Mucosa of rectum (tissue), 2 donors: ENCODE results near the gene OPN4.

Source experiments
- H3K27ac ChIP-seq, 2 donors: one replicate each; pipeline ENCODE4 v1.7.0; 2013; ENCODE audit warnings: inconsistent platforms in 2 of 2, low read depth in 2 of 2, low read length in 2 of 2
- H3K27me3 ChIP-seq, 2 donors: one replicate each; pipeline ENCODE4 v1.7.0; 2013; ENCODE audit warnings: low read length in 2 of 2; ENCODE audit not compliant: control insufficient read depth in 2 of 2, insufficient read depth in 2 of 2
- H3K36me3 ChIP-seq, 2 donors: one replicate each; pipeline ENCODE4 v1.7.0; 2013; ENCODE audit warnings: low read length in 2 of 2; ENCODE audit not compliant: control insufficient read depth in 2 of 2, insufficient read depth in 2 of 2
- H3K4me1 ChIP-seq, 2 donors: one replicate each; pipeline ENCODE4 v1.7.0; 2013; ENCODE audit warnings: low read length in 2 of 2, mild to moderate bottlenecking in 1 of 2; ENCODE audit not compliant: control insufficient read depth in 2 of 2, insufficient read depth in 2 of 2
- H3K4me3 ChIP-seq, 2 donors: one replicate each; pipeline ENCODE4 v1.7.0; 2013; ENCODE audit warnings: low read length in 2 of 2
- H3K9ac ChIP-seq, 2 donors: one replicate each; pipeline ENCODE4 v1.7.0; 2013; ENCODE audit warnings: low read length in 2 of 2, low read depth in 1 of 2, mild to moderate bottlenecking in 1 of 2
- H3K9me3 ChIP-seq, 2 donors: one replicate each; pipeline ENCODE4 v1.7.0; 2013; ENCODE audit warnings: low read length in 2 of 2; ENCODE audit not compliant: control insufficient read depth in 2 of 2
- donor health status: healthy.
- donor health status: Normal muscosa, but diverticular disease.

OPN4 gene

DNA sequence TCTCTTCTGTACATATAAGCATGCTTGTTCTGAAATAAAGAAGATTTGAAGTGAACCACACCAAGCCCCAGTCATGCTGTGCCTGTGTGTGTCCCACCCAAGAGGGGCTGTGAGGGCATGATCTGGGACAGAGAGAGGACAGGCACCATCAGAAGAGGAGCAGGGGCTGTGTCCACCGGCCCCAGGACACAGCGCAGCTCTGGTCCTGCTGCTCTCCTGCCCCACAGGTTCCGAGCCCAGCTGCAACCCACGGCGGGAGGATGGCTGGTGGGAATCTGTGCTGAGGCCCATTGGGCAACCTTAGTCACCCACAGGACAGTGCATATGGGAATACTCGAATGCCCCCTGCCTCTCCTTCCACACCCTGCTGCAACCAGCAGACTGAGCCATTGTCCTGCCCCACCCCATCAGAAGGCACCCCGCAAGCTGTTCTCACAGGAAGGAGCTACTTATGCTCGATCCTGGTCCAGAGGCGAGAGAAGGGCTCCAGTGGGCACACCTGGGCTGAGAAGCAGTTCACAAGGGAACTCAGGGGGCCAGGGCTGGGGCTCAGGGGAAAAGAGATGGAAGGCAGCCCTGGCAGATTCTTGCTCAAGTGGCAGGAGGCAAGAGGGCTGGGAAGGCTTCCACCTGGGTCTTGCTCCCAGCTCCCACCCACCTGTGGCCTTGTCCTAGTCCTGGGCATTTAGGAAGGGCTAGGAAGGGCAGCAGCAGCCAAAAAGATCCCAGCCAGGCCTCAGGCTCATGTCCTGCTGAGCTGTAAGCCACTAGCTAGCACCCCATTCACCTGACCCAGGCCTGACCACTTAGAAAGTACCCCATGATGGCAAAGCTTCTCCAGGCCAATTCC is 45.9 kb downstream of the OPN4 start:
- Histone ChIP-seq H3K36me3 (no peaks in the 10 kb centered on the region), H3K27ac (no peak overlapping the region), H3K4me1 (no peaks in the 10 kb centered on the region), H3K27me3 (no peaks in the 10 kb centered on the region), H3K9ac (no peak overlapping the region), H3K4me3 (no peak overlapping the region), H3K9me3 (no peaks in the 10 kb centered on the region)

DNA sequence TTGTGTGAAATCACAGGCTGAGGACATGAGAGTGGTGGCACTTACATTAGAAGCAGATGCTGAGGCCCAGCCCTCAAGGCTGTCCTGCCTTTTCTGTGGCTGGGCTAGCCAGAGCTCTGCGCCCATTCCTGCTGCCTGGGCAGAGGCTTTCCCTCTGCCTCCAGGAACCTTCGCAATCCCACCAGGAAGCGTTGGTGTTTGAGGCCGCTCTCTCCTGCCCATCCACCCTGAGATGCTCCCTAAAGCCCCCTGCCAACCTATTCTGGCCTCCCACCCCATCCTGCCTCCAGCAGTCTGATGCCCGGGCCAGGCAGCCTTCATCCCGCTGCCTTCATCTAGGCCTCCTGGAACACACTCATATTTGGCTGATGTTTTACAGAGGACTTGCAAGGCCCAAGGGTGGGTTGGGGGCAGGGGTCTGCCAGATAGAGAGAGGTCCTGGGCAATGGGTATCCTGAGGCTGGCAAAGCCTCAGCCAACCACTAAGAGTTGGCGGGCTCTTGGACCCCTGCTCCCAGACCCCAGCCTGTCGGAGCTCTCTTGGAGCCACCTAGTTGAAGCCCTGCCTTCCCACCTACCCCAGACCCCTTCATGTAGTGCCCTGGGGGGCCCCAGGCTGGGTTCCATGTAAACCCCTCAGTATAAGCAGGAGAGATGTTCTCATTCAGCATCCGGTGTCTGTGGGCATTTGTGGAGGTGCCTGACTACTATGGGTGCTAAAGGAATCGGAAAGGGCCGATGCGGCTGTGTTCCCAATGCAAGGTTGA is 46.7 kb downstream of the OPN4 start:
- H3K9me3 ChIP-seq: no peaks in the 10 kb centered on the region
- H3K36me3 ChIP-seq: no peaks in the 10 kb centered on the region
- H3K27me3 ChIP-seq: no peaks in the 10 kb centered on the region
- H3K4me1 ChIP-seq: no peaks in the 10 kb centered on the region
- H3K4me3 ChIP-seq: no peak overlapping the region
- H3K27ac ChIP-seq: no peak overlapping the region
- no peak overlapping the region for H3K9ac ChIP-seq

DNA sequence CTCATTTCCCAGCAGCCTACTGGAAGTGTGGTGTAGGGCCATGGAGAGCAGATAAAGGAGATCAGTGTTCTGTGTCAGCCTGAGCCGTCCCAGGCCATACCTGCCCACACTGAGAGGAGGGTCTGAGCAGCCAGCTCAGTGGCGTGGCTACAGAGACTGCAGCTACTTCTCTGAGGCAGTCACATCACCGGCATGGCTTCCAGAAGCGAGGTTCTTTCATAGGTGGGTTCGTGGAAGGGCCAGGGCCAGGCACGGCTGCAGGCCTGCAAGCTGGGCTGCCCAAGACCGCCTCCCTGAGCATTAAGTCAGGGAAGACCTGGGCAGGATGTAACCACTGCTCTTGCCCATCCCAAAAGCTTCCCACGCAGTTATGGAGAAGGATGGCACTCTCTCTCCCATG is 48.8 kb downstream of the OPN4 start:
- H3K4me1 ChIP-seq: no peaks in the 10 kb centered on the region
- H3K36me3 ChIP-seq: no peaks in the 10 kb centered on the region
- H3K27ac ChIP-seq: no peak overlapping the region

DNA sequence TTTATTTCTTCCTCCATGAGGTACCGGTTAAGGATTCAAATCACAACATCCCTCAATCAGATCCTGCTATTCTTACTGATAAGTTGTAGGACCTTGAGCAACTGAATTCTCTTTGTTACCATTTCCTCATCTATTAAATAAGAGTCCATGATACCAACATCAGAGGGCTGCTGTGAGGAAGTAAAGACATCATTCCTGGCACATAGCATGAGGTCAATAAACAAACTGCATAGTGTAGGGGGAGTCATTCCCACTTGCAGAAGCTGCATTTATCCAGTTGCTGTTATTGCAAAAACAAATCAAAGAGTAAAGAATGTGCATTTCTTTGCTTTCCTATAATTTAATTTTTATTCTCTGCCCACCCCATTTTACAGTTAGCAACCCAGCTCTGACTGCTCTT is 50.8 kb downstream of the OPN4 start:
- no peaks in the 10 kb centered on the region for H3K9me3 ChIP-seq
- no peak overlapping the region for H3K4me3 ChIP-seq
- no peak overlapping the region for H3K27ac ChIP-seq
- H3K36me3 ChIP-seq: no peaks in the 10 kb centered on the region
- H3K4me1 ChIP-seq: no peaks in the 10 kb centered on the region
- no peak overlapping the region for H3K9ac ChIP-seq
- H3K27me3 ChIP-seq: no peaks in the 10 kb centered on the region

More for the DNA sequence above, 48.8 kb downstream of the OPN4 start:
- no peaks in the 10 kb centered on the region for H3K27me3 ChIP-seq
- no peak overlapping the region for H3K9ac ChIP-seq
- no peaks in the 10 kb centered on the region for H3K9me3 ChIP-seq
- no peak overlapping the region for H3K4me3 ChIP-seq

DNA sequence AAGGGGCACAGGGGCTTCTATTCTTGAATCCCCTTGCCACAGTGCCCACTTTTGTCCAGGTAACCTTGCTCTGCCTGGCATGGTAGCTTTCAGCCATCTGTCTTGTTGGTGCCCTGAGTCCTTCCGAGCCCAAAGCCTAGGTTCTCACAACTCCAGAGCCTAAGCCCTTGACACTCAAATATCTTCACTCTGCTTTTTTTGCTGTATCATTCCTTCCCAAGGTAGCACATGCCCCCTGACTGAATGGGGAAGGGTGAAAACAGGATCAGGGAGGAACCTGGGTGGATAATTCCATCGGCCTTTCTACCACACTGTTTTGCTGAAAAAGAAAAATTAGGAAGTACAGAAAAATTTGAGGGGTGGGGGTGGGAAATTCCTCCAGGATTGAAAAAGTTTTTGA is 51.6 kb downstream of the OPN4 start:
- no peaks in the 10 kb centered on the region for H3K9me3 ChIP-seq
- H3K4me3 ChIP-seq: no peak overlapping the region
- no peaks in the 10 kb centered on the region for H3K36me3 ChIP-seq
- H3K9ac ChIP-seq: no peak overlapping the region
- H3K27ac ChIP-seq: no peak overlapping the region
- H3K27me3 ChIP-seq: no peaks in the 10 kb centered on the region
- H3K4me1 ChIP-seq: peaks cover 4 to 5% of the 10 kb centered on the region in 2 donors

DNA sequence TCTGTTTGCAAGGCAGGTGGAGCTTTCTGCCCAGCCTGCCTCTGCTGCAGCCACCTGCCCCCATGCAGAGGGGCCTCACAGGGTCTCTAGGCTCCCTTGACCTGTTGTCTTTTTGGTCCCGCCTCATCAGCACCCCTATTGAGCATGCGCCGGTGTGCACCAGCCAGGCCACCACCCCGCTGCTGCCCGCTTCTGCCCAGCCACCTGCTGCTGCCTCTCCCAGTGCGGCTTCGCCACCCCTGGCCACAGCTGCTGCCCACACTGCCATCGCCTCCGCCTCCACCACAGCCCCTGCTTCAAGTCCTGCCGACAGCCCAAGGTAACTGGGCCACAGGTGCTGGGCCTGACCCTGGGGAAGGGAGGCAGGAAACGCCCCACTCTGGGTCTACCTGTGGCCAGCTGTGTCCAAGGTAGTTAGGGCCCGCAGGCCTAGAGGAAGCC is 52.1 kb downstream of the OPN4 start:
- no peaks in the 10 kb centered on the region for H3K9me3 ChIP-seq
- no peak overlapping the region for H3K4me3 ChIP-seq
- H3K27ac ChIP-seq: no peak overlapping the region
- H3K27me3 ChIP-seq: no peaks in the 10 kb centered on the region
- H3K4me1 ChIP-seq: peaks cover 5 to 6% of the 10 kb centered on the region in 2 donors
- H3K9ac ChIP-seq: no peak overlapping the region
- no peaks in the 10 kb centered on the region for H3K36me3 ChIP-seq

DNA sequence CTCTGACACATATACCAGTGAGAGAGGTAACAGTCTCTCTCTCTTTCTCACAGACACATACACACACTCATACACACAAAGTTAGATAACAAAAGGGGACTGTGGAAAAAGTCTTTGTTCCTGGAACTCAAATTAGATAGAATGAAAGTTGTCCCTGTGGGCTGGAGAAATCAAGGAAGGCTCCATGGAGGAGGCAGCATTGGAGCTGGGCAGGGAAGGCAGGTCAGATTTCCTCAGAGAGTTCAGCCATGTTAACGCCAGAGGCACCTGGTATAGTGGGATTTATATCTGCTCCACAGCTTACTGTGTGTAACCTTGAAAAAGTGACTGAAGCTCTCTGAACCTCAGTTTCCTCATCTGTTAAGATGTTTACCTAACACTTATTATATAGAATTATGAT is 52.6 kb downstream of the OPN4 start:
- Histone ChIP-seq H3K9me3 (no peaks in the 10 kb centered on the region), H3K27ac (no peak overlapping the region), H3K36me3 (no peaks in the 10 kb centered on the region), H3K4me1 (peaks cover 5 to 7% of the 10 kb centered on the region in 2 donors), H3K4me3 (no peak overlapping the region), H3K27me3 (no peaks in the 10 kb centered on the region), H3K9ac (no peak overlapping the region)

DNA sequence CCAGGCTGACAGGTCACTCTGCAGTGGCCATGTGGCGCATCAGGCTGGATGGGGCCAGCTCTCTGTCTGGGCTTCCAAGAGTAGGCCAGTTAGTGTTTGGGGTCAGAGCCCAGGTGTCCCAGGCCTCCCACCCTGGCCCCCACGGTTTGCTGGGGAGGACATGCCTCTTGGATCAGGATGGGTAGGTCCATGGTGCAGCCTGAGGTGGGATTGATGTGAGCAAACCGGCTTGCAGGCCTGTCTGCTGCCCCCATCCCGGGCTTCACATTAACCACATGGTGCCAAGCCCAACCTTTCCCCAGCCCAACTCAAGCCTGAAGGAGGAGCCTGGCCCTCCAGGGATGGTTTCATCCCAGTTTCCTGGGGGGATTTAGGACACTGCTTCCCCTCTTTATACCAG is 53.2 kb downstream of the OPN4 start:
- Histone ChIP-seq H3K36me3 (no peaks in the 10 kb centered on the region), H3K27me3 (no peaks in the 10 kb centered on the region), H3K9me3 (no peaks in the 10 kb centered on the region), H3K4me3 (no peak overlapping the region), H3K27ac (no peak overlapping the region), H3K9ac (no peak overlapping the region), H3K4me1 (peaks cover 8 to 12% of the 10 kb centered on the region in 2 donors)

DNA sequence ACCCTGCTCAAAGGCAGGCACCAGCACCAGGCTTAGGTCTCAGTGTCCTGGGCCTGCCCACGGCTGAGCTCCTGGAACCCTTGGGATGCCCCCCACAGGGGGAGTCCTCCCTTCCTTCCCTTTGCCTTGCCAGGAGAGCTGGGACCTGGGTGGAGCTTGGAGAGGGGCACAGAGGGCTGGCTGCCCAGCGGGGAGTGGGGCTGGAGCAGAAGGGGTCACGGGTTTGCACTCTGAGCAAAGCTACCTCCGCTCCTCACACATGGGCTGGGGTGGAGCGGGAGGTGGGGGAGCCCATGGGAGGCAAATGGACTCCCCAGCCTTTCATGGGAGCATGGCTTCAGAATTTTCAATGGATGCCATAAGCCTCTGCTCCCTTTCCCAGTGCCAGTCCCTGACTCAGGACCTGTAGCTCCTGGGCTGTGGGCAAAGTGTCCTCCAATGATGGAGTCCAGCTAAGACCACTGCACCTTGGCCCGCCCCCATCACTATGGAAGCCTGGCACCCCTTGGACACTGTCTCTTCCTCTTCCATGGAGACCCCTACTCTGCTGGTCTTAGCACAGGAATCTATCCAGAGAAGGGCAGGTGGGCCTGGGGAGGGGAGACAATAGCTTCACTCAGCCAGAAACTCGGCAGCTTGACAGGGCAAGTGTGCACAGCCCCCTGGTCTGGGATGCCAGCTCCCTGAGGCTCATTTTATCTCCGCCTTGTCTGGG is 53.9 kb downstream of the OPN4 start:
- H3K4me1 ChIP-seq: peaks cover 8 to 12% of the 10 kb centered on the region in 2 donors
- no peaks in the 10 kb centered on the region for H3K27me3 ChIP-seq
- no peak overlapping the region for H3K27ac ChIP-seq
- no peaks in the 10 kb centered on the region for H3K9me3 ChIP-seq
- no peak overlapping the region for H3K4me3 ChIP-seq
- no peak overlapping the region for H3K9ac ChIP-seq
- no peaks in the 10 kb centered on the region for H3K36me3 ChIP-seq
